GM19438 (cell line): ENCODE data around the gene RSAD1.

Source experiments
- ATAC-seq: cut with Tn5 transposase; IDR thresholded peaks from one replicate; pipeline ENCODE4 v1.9.1; 2021; ENCODE audit warnings: low read depth; ENCODE audit not compliant: unreplicated experiment

Gene RSAD1

DNA sequence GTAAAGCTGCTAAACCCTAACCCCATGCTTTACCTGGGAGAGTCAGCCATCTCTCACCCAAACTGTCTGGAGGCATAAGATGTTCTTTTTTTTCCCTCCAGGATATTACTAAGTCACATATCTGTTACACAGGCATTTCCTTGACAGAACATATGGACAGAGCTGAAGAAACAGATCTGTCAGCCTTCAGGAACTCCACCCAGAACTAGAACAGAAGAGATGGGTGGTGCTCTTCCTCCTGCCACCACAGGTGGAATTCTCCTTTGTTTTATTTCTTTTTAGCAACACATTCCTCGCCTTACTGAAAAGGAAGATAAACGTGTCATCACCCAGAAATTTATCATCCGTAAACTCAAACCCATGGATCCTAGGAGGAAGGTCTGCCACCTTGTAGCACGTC lies 38.4 kb downstream of the RSAD1 start:
- ATAC-seq, result no peak

- ATAC-seq, result no peak
Measured at GRCh38 chr17:50517504-50518383, 39.1 kb downstream of the RSAD1 start.

- no peak for ATAC-seq
Measured at GRCh38 chr17:50518384-50519023, 39.8 kb downstream of the RSAD1 start.

DNA sequence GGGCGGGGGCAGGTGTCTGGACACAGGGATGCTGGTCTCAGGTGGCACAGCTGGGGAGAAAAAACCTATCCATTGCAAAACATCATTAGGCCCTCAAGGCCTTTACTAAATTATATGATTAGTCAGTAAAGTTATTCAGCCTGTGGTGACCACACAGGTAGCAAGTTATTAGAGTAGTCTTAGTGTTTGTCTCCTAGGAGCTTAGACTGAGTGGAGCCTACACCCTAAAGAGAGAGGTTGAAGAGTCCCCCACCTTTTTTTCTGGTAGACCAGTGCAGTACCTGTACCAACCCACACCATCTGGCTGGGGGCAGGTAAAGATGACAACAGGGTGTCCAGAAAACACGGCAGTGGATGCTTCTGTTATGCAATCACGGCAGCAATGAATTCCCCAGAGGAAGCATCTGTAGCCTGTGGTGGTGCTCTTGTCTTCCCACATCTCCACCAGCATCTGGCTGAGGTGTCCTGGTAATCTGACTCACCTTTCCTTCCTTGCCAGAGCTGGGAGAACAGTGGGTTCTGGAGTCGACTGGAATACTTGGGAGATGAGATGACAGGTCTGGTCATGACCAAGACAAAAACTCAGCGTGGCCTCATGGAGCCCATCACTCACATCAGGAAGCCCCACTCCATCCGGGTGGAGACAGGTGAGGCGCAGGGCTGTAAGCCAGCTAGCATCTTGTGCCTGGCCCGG lies 40.6 kb downstream of the RSAD1 start:
- no peak for ATAC-seq

DNA sequence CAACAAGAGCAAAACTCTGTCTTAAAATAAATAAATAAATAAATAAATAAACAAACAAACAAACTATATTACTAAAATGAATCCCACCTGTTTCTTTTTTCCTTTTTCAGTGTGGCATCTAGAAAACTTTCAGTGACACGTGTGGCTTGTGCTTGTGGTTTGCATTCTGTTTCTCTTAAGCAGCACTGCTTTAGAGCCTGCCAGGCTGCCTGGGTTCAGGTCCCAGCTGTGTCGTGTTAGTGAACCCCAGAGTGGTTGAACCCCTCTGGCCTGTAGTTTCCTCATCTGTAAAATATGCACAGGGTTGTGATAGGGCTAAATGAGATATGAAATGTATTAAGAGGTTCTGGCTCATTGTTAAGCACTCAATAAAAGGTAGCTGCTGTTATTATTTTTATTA lies 41.8 kb downstream of the RSAD1 start:
- ATAC-seq, result no peak

DNA sequence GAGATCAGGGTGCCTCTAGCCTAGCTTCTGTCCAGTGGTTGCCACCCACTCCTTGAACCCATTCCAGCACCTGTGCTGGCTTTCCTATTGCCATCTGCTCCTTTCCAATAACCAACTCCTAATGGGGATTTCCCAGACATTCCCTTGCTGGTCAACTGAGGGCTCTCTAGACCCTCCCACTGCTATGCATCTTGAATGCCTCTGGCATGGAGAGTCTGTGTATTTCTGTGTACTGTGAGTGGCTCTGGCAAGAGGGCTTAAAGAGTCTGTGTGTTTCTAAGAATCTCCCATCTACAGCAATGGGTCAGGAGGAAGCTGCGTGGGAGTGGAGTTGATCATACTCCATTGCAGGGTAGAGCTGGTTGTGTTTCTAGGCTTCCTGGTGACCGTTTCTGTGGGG lies 42.9 kb downstream of the RSAD1 start:
- ATAC-seq, result no peak

DNA sequence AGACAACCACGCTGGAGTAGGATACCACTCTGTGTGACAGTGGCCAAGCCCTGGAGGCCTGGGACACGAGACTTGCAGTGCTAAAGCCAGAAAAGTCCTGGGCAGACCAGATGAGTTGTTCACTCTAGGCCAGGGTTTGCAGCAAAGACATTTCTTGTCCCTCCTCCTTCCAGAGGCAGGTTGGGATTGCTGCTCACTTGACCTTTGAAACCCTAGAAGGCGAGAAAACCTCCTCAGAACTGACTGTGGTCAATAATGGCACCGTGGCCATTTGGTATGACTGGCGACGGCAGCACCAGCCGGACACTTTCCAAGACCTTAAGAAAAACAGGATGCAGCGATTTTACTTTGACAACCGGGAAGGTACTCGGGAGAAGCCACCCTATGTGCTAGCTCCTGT lies 44.1 kb downstream of the RSAD1 start:
- ATAC-seq, result no peak

DNA sequence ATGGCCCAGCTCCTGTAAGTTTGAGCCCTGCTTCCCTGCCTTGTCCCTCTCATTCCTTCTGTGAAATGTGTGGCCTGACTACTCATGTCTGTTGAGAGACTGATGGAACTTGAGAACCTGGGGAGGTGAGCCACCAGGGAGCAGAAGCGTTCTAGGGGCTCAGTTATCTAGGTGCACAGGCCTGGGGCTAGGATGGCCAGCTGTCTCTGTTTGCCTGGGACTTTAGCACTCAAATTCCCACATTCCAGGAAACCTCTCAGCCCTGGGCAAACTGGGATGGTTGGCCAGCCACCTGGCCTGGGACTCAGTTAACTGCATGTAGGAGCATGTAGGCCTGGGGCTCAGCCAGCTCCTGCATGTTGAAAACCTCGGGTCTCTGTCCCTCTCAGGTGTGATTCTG lies 44.5 kb downstream of the RSAD1 start:
- no peak for ATAC-seq

DNA sequence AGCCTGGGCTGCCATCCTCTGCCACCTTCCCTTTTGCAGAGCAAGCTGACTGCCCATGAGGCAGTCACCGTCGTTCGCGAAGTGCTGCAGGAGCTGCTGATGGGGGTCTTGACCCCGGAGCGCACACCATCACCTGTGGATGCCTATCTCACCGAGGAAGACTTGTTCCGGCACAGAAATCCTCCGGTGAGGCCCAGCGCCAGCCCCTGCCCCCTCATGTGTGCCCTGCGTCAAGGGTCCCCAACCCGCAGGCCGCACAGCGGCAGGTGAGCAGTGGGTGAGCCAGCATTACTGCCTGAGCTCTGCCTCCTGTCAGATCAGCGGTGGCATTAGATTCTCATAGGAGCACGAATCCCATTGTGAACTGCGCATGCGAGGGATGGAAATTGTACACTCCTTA lies 46.2 kb downstream of the RSAD1 start:
- no peak for ATAC-seq

DNA sequence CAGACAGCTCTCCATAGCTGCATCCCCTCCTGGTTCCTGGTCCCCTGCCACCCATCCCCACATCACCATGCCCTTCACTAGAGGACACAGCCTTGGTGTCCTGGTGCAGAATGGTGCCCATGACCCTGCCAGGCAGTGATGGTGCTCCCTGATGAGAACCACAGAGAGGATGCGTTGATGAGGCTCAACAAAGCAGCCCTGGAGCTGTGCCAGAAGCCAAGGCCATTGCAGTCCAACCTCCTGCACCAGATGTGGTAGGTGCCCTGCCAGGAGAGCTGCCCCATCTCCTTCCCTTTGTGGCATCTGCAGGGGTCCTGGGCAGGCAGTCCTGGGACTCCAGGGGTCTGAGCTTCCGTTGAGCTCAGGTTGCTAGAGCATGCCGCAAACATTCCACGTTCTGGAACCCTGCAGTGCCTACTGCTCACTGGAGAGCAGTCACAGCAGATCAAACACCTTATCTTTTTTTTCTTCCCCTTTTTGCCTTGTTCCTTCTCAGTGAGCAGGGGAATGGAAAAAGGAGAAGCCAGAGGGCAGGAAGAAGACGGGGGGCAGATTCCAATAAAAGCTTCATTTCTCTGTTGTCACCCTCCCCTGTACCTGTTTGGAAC lies 48.6 kb downstream of the RSAD1 start:
- no peak for ATAC-seq

DNA sequence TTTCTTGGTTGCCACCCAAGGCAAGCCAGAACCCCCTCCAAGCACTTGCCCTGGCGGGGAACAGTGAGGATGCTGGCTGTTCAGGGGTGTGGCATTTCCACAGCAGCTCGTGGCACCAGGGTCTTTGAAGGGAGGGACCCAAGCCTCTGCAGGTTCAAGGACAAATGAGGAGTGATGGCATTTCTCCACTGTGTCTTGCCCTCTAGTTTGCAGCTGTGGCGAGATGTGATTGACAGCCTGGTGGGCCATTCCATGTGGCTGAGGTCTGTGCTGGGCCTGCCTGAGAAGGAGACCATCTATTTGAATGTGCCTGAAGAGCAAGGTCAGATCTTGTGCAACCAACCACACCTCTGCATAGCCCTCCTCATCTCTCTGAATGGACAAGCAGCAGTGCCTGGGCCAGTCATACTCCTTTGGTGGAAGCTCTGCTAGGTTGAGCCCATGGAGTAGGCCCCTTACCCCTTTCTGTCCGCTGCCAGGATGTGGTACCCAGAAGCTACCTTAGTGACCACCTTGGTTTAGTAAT lies 49.4 kb downstream of the RSAD1 start:
- no peak for ATAC-seq

- no peak for ATAC-seq
Measured at GRCh38 chr17:50529849-50530248, 51.2 kb downstream of the RSAD1 start.

GRCh38 chr17:50531428-50532025 lies 52.9 kb downstream of the RSAD1 start:
- ATAC-seq, result no peak

DNA sequence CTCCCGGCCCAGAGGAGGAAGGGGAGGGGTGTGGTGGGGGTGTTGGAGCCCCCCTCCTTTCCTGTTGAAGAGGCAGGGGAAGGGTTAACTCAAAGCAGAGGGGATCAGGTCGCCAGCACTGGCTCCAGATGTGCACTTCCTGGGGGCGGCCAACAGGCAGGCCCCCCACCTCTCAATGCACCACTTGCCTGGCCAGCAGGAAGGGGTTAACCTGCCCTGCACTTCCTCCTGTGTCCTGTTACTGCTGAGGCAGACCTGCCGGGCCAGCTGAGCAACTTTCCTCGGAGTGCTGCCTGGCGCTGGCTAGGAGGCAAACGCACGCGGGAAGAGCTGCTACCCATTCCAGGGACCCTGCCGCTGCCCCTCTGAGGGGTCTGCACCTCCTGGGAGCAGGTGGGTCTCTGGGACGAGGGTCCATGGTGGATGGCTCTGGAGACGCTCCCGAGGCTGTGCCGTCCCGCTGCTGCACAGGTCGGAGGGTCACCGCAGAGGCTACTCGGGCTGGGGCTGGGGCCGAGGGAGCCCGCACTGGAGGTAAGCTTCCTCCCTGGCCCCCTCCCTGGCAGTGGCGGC lies 53.9 kb downstream of the RSAD1 start, which contains the start of gene EPN3:
Gene EPN3 (plus strand): TSS at position 284 of the 573 bp plus-strand sequence. CDS start 3,822 bp downstream, outside the sequence.
- ATAC-seq, result no peak

GRCh38 chr17:50533185-50533584 lies 54.5 kb downstream of the RSAD1 start:
- no peak for ATAC-seq

- ATAC-seq, result no peak
Measured at GRCh38 chr17:50533720-50534148, 55.1 kb downstream of the RSAD1 start.

DNA sequence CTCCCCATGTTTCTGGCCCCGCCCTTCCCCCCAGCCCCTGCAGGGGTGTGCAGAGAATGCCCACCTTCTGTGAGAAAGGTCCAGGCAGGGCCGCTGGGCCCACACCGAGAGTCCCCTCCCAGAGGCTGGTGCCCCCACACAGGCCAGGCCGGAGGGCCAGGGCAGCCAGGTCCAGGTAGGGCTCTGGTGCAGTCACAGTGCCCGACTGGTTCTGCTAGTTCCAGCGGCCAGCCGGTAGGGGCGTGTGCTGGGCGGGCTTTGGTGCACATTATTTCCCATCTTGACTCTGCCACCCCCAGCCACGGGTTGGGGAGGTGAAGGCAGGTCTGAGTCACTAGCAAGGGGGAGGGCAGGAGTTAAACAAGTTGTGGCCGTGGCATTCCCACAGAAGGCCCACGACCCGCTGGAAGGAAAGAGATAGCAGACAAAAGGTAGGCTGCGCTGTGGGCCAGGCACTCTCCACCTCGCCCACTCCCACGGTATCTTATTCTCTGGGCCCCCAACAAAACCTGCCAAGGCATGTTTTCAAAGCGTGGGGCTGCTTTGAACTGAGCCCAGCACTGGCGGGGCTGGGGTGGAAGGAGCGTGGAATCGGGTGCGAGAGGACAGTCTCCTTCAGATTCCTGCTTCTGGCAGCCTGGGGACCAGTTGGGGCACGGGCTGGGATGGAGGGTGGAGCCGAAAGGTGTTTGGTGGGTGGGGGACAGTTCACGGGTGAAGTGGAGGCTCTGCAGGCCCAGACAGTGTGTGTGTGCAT lies 55.7 kb downstream of the RSAD1 start:
- ATAC-seq, result no peak

GRCh38 chr17:50534979-50535326 lies 56.3 kb downstream of the RSAD1 start:
- no peak for ATAC-seq

GRCh38 chr17:50535407-50535806 lies 56.7 kb downstream of the RSAD1 start:
- ATAC-seq, result no peak
